AG10803 (cell line): ENCODE data around the gene WDR5B.
A peak's percentile ranks its signal among the peaks of the same experiment; 100 is the strongest.

Source experiments
- DNase-seq: peaks from one replicate; pipeline ENCODE4 v3.0.0; 2010; ENCODE audit warnings: low read depth
- H3K4me3 ChIP-seq: 2 replicates; pipeline ENCODE4 v1.5.1; 2011; ENCODE audit warnings: mild to moderate bottlenecking, low read length, control low read depth
- TF ChIP-seq, protein P1 (sequence below): conservative IDR thresholded peaks from 2 replicates; pipeline ENCODE4 v1.5.1; 2011; ENCODE audit warnings: mild to moderate bottlenecking, low read length, control low read depth, inconsistent platforms

Gene WDR5B

DNA sequence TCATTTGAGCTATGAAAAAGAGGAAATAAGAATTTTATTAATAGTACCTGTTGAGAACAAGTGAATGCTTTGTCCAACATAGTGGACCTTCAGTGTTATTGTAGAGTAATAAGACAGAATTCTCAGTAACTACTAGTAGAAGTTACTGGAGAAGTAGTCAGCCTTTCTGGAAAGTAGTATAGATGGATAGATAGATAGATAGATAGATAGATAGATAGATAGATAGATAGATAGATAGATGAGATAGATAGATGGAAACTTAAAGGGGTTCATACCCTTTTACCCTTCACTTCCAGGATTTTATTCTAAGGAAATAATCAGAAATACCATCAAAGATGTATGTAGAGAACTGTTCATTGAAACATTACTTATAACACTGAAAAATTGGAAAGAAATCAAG lies 26.7 kb downstream of the WDR5B start:
- TF ChIP-seq, protein P1, sequence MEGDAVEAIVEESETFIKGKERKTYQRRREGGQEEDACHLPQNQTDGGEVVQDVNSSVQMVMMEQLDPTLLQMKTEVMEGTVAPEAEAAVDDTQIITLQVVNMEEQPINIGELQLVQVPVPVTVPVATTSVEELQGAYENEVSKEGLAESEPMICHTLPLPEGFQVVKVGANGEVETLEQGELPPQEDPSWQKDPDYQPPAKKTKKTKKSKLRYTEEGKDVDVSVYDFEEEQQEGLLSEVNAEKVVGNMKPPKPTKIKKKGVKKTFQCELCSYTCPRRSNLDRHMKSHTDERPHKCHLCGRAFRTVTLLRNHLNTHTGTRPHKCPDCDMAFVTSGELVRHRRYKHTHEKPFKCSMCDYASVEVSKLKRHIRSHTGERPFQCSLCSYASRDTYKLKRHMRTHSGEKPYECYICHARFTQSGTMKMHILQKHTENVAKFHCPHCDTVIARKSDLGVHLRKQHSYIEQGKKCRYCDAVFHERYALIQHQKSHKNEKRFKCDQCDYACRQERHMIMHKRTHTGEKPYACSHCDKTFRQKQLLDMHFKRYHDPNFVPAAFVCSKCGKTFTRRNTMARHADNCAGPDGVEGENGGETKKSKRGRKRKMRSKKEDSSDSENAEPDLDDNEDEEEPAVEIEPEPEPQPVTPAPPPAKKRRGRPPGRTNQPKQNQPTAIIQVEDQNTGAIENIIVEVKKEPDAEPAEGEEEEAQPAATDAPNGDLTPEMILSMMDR, result no peak

DNA sequence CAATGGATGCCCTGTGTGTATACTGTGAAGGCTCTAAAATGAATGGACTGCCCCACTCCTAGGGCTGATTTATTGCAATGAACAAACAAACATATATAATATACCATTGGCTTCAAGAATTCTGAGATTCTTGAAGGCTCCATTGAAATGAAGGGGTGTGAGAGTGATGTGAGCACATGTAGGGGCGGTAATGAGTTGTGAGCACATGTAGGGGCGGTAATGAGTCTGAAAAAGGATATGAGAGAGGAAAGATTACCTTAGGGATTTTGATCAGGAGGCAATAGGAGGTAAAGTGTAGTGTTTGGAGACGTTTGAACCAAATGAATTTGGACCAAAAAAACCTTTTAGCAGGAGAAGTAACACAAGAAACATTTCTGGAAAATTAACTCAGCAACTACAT lies 28.2 kb downstream of the WDR5B start:
- no peak overlapping the region for H3K4me3 ChIP-seq
- DNase-seq, result no peak
- TF ChIP-seq, protein P1, result no peak

More for the DNA sequence above, 26.7 kb downstream of the WDR5B start:
- DNase-seq, result no peak
- H3K4me3 ChIP-seq, result no peak overlapping the region

DNA sequence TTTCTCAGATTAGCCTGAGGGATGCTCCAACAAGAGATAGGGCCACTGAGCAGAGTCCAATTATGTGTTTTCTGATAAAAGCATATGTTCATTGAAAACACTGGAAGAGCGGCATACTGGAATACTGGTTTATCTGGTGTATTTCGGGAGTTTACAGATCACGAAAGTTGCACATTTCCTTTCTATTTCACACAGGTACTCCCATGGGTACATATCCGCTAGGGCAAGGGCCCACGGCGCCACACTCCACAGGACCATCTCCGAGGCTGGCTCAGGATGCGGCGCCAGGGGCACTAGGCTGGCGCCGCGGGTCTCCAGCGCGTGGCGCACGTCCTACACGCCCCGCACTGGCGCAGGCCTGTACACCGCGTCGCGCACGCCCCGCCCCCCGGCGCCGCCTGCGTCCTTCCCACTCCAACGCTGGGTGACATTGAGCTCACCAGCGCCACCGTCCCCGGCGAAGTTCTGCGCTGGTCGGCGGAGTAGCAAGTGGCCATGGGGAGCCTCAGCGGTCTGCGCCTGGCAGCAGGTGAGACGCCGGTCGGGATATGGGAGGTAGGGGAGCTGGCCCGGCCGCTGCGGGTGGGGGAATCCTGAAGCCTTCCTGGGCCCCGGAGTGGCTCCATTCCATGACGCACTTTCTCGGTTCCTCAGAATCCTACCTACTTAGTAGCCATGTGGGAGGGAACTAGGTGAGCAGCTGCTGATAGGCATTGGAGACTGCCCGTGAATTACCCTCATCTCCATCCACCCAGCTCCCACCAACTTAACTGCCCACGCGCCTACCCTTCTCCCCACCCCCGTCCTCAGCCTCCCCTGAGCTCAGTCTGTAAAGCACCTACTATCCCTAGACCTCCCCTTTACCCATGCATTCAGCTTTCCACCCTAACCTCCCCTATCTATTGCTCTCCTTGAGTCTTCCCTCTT lies 31.8 kb downstream of the WDR5B start, which contains the start of gene FAM162A:
Gene FAM162A, plus strand, starts transcription at position 412 of the 927 bp plus-strand sequence. Its CDS starts 84 bp downstream, at position 496.
- H3K4me3 ChIP-seq, result peak within 1 kb of the TSS; percentile 83
- TF ChIP-seq, protein P1, result peak; percentile 46
- peak; percentile 85 for DNase-seq

DNA sequence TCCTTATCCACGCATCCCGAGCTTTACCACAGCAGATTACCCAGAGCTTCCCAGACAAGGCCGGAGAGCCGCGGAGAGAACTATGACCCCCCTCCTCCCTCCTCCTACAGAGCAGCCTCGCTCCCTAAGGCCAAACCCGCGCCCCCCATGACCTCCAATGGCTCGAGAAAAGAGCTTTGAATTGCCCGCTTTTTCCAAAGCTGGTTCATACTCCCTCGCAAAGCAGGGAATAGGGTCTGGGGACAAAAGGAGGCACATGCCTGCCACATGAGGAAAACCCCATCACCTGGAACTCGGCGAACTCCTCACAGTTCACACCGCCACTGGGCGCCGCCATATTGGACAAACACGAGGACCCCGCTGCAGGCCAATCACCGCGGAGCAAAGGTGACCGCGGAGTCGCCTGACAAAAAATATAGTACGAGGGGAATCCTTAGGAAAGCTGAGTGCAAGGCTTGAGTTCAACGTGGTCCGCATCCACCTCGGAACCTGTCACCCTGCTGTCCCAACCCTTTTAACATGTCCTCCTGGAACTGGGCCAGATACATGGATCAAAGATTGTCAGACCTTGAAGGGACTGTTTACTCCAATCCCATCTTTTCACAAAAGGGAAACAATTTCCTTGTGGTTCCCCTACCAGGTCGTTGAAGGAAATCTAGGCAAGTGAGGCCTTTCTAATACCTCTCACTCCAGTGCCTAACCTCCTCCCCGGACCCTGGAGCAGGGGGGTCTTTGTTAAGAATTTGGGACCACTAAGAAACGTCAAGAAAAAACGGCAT lies 32.8 kb downstream of the WDR5B start, which contains the start of gene MIX23:
Gene MIX23, minus strand, starts transcription at position 344 of the 779 bp plus-strand sequence. Its CDS starts 7 bp downstream, at position 337.
- peak; percentile 75 for DNase-seq
- H3K4me3 ChIP-seq, result peak within 1 kb of the TSS; percentile 83
- TF ChIP-seq, protein P1, result no peak

DNA sequence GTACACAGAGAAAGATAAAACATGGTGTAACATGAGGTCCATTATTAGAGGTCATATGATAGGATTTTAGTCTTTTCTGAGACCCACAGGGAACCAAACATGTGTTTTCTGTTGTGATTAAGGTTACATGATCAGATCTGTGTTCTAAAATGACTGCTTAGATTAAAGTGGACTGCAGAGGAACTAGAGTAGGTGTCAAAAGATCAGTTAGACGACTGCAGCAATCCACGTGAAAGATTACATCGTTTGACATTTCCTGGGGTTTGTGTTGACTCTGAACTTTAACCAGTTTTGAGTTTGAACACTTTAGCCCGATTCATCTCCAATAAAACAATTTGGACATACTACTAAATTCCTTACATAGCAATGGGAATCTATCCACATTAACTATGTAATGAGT lies 37.9 kb downstream of the WDR5B start:
- H3K4me3 ChIP-seq, result no peak overlapping the region
- no peak for DNase-seq
- TF ChIP-seq, protein P1, result no peak

DNA sequence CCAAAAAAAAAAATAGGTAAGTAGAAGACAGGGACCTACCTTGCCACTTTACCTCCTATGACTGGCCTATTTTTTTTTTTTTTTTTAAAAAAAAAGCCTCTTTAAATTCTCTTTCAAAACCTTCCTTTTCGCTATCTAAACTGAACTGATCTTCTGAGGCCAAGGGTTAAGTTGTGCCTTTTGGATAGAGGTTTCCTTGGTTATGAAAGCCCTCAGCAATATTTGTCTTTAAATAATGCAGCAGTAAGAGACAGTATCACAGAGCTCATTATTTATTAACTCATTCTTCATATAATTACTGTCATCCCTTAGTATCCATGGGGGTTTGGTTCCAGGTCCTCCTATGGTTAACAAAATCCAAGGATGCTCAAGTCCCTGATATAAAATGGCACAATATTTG lies 41.8 kb downstream of the WDR5B start:
- TF ChIP-seq, protein P1, result no peak
- no peak overlapping the region for H3K4me3 ChIP-seq
- DNase-seq, result no peak
